GM12878 (cell line): Measurements from ENCODE around the gene CXCL14. TPM values are rescaled to one million over a fixed set of nuclear protein-coding genes. Genes with fewer than 3 reads are reported as not detected.

Experiments
- ATAC-seq: fragments of 200-7000 bp; cut with Tn5 transposase; 3 replicates; pipeline ENCODE4 v1.9.1; 2020; ENCODE audit warnings: mild to moderate bottlenecking, moderate library complexity
- BruUV-seq: library from RNA; stranded (reverse); fragments of 400-500 nt; replicated peaks from 2 replicates; lab custom pipeline; 2021; lab: Mats Ljungman, UMichigan
- CTCF ChIA-PET: fragments of 300-600 bp; sonication (Branson Sonifier 250); formaldehyde crosslinking; extraction: SDS; loops from one replicate; lab custom pipeline; 2021; ENCODE audit warnings: inconsistent platforms; lab: Yijun Ruan, JAX
- POLR2A ChIA-PET: fragments of 350-600 bp; formaldehyde crosslinking; extraction: SDS; loops from one replicate; lab custom pipeline; 2021; ENCODE audit warnings: inconsistent platforms; lab: Charles Lee
- RAD21 ChIA-PET: fragments of 300-600 bp; sonication (Branson Sonifier 250); formaldehyde crosslinking; loops from one replicate; lab custom pipeline; 2023; ENCODE audit warnings: antibody characterized with exemption; ENCODE audit not compliant: unreplicated experiment; lab: Charles Lee
- SMC1A ChIA-PET: fragments of 300-600 bp; sonication (Branson Sonifier 250); formaldehyde crosslinking; loops from one replicate; lab custom pipeline; 2023; ENCODE audit not compliant: unreplicated experiment, uncharacterized antibody; lab: Charles Lee
- DNase-seq: peaks from one replicate; pipeline ENCODE4 v3.0.0-alpha.2; 2011; ENCODE audit warnings: low read depth, low spot score
- FAIRE-seq: peaks from 3 replicates; lab custom pipeline; 2011; peaks lifted over from hg19 to GRCh38; lab: Jason Lieb, UNC
- H2AFZ ChIP-seq: 2 replicates; pipeline ENCODE4 v1.6.0; 2011; ENCODE audit warnings: low read depth, low read length, control low read depth; ENCODE audit not compliant: control insufficient read depth
- H3K27ac ChIP-seq: 2 replicates; pipeline ENCODE4 v1.5.1; 2011; ENCODE audit warnings: control low read depth; ENCODE audit not compliant: control insufficient read depth, insufficient read depth
- H3K27me3 ChIP-seq, 2 experiments: replicated peaks in 1 of 2; 2 replicates each; pipeline versions ENCODE4 v1.6.0 to v1.6.1; 2011; ENCODE audit warnings: low read length in 1 of 2; ENCODE audit not compliant: control insufficient read depth in 2 of 2, insufficient read depth in 2 of 2
- H3K36me3 ChIP-seq, 2 experiments: 2 replicates each; pipeline ENCODE4 v1.5.1; 2011; ENCODE audit warnings: low read length in 1 of 2; ENCODE audit not compliant: control insufficient read depth in 2 of 2, insufficient read depth in 2 of 2
- H3K4me1 ChIP-seq: 2 replicates; pipeline ENCODE4 v1.6.1; 2011; ENCODE audit warnings: mild to moderate bottlenecking, low read length, moderate library complexity, mixed read lengths; ENCODE audit not compliant: control insufficient read depth, insufficient read depth
- H3K4me2 ChIP-seq: 2 replicates; pipeline ENCODE4 v1.6.0; 2011; ENCODE audit warnings: control low read depth; ENCODE audit not compliant: control insufficient read depth, insufficient read depth
- H3K4me3 ChIP-seq: fragments of 200-600 bp; sonication (generic); 2 replicates; pipeline ENCODE4 v1.5.1; 2016
- H3K79me2 ChIP-seq: 2 replicates; pipeline ENCODE4 v1.6.0; 2011; ENCODE audit warnings: low read length; ENCODE audit not compliant: control insufficient read depth, insufficient read depth
- H3K9ac ChIP-seq: 2 replicates; pipeline ENCODE4 v1.8.0; 2011; ENCODE audit warnings: low read length, control low read depth, mixed read lengths; ENCODE audit not compliant: control insufficient read depth, insufficient read depth
- H3K9me3 ChIP-seq: replicated peaks from 3 replicates; pipeline ENCODE4 v1.5.1; 2011; ENCODE audit warnings: mild to moderate bottlenecking, low read length; ENCODE audit not compliant: control insufficient read depth, insufficient read depth
- H4K20me1 ChIP-seq: 2 replicates; pipeline ENCODE4 v1.6.0; 2011; ENCODE audit not compliant: control insufficient read depth, insufficient read depth
- E2F8 ChIP-seq: fragments of 450-650 bp; IDR thresholded peaks from 2 replicates; pipeline ENCODE4 v1.6.1; 2018; ENCODE audit warnings: mild to moderate bottlenecking, low read depth, moderate library complexity; ENCODE audit not compliant: partially characterized antibody
- MYB ChIP-seq: fragments of 150-350 bp; IDR thresholded peaks from 2 replicates; pipeline ENCODE4 v1.6.1; 2014; ENCODE audit warnings: mild to moderate bottlenecking, low read depth, low read length, borderline replicate concordance
- NFYA ChIP-seq: IDR thresholded peaks from 2 replicates; pipeline ENCODE4 v1.6.1; 2011; ENCODE audit warnings: low read depth, mild to moderate bottlenecking, low read length, improper control_type of control experiment, borderline replicate concordance
- NR2F1 ChIP-seq: fragments of 450-650 bp; conservative IDR thresholded peaks from 2 replicates; pipeline ENCODE4 v1.6.1; 2017; ENCODE audit warnings: mild to moderate bottlenecking
- PRDM15 ChIP-seq: fragments of 450-650 bp; formaldehyde crosslinking; IDR thresholded peaks from 2 replicates; pipeline ENCODE4 v1.4.0; 2020; ENCODE audit warnings: mild to moderate bottlenecking, moderate library complexity
- STAT3 ChIP-seq: IDR thresholded peaks from 2 replicates; pipeline ENCODE4 v1.6.1; 2011; ENCODE audit warnings: low read depth, low read length, improper control_type of control experiment
- ZBED1 ChIP-seq: IDR thresholded peaks from 2 replicates; pipeline ENCODE4 v1.6.1; 2016; ENCODE audit warnings: borderline replicate concordance
- ZNF217 ChIP-seq: fragments of 450-650 bp; IDR thresholded peaks from 2 replicates; pipeline ENCODE4 v1.6.1; 2017; ENCODE audit warnings: antibody characterized with exemption, mild to moderate bottlenecking
- WGBS: methylation state at CpG from one replicate; pipeline ENCODE4 v1.1.6; 2016; ENCODE audit warnings: low lambda C conversion rate; ENCODE audit not compliant: insufficient replicate concordance, insufficient coverage; ENCODE audit errors: missing lambda C conversion rate; 5-methylcytosine and 5-hydroxymethylcytosine counted together
- in situ Hi-C: fragments of 300-500 bp; cut with MboI; formaldehyde crosslinking; loops from 9 replicates; pipeline ENCODE4 v1.14.3; 2018; ENCODE audit warnings: mixed read lengths
- intact Hi-C: fragments of 100-400 bp; cut with micrococcal nuclease; formaldehyde crosslinking; loops from one replicate; pipeline ENCODE4 v1.14.2; 2022; ENCODE audit not compliant: unreplicated experiment
- polyA plus RNA-seq, 11 experiments: library from polyadenylated mRNA; depleted of rRNA in 4 of 11; unstranded in 6 of 11; stranded (reverse) in 5 of 11; fragments of >200 nt; fragmentation: Nextera tagmentation in 4 of 11; fragmentation: Illumina TruSeq in 1 of 11; extraction: Ambion mirVana in 4 of 11; extraction: Trizol in 1 of 11; gene quantifications; 1 replicate in 1 of 11; 2 replicates in 10 of 11; pipeline versions ENCODE4 v1.2.1 to v1.2.3, GENCODE V29; 2011 to 2016; ENCODE audit warnings: inconsistent platforms in 2 of 11, missing spikeins in 2 of 11, low read depth in 1 of 11
- total RNA-seq, 4 experiments: library from RNA; depleted of rRNA in 3 of 4; stranded (reverse); fragments of >200 nt in 3 of 4; fragmentation: Illumina TruSeq in 1 of 4; extraction: Trizol in 1 of 4; gene quantifications; 2 replicates each; pipeline versions ENCODE4 v1.2.1 to v1.2.3, GENCODE V29; 2013 to 2021
- TF ChIP-seq, protein P1 (sequence below): IDR thresholded peaks from 2 replicates; pipeline ENCODE4 v1.6.1; 2011; ENCODE audit warnings: low read depth, low read length, improper control_type of control experiment, borderline replicate concordance
- TF ChIP-seq, protein P2 (sequence below): fragments of 450-650 bp; formaldehyde crosslinking; IDR thresholded peaks from 2 replicates; pipeline ENCODE4 v1.4.0; 2022; ENCODE audit warnings: mild to moderate bottlenecking, moderate library complexity

The CXCL14 gene
- total and polyA plus RNA-seq, 10 of the 15 experiments (the other 5 are each of a cell fraction or from before 2014, with no cell fraction given): 0.05 TPM; not detected in 9

DNA sequence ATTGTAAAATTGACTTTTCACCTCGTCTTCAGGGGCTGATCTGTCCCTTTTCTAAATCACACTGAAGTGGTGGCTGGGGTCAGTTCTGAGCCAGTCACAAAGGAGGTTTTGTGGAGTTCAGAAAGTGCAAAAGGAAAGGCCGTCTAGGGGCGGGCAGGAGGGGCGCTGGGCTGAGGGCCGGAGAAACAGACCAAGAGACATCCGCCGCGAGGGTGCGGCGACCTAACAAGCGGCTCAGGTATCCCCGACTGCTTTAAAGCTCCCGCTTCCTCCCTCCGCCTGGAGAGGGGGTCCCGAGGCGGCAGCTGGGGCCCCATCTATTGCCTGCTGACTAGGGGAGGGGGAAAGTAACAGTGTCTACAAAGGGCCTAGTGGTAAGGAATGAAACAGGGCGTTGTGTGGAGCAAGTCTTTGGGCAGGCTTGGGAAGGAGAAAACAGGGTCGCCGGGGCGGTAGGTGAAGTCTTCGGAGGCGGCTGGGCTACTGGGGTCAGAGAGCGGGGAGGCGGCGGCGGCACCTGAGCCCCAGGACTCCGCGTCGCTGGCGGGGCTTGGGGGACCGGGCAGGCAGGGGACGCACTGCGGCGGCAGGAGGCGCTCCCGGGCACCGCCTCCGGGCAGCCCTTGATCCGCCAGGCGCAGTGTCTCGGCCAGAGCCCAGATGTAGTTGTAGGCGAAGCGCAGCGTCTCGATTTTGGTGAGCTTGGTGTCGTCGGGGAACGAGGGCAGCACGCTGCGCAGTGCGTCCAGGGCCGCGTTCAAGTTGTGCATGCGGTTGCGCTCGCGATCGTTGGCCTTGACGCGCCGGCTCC, 44.0 kb downstream of the CXCL14 start:
- ATAC-seq (no peak), DNase-seq (no peak), FAIRE-seq (no peak)
- in situ Hi-C loops (no loop called here), intact Hi-C loops (no loop called here)
- ChIA-PET POLR2A (no interaction called here), RAD21 (no interaction called here), SMC1A (no interaction called here), CTCF (interaction anchor here (1.0 kb wide), 1 partner anchor 17 kb away, joined by 3 read pairs; no protein-coding TSS in a partner anchor)
- Histone ChIP-seq H3K79me2 (no peaks in the 10 kb centered on the region), H3K4me1 (no peaks in the 10 kb centered on the region), H3K4me3 (no peak overlapping the region), H3K4me2 (no peak overlapping the region), H3K9me3 (no peaks in the 10 kb centered on the region; the same call in 2 of the 3 replicates), H3K9ac (no peak overlapping the region), H2AFZ (no peak overlapping the region), H3K27me3 (peaks cover 9 to 11% of the 10 kb centered on the region in 2 experiments), H4K20me1 (no peaks in the 10 kb centered on the region), H3K36me3 (no peaks in the 10 kb centered on the region), H3K27ac (no peak overlapping the region)
- 34% methylated on average over 47 of the region's 61 CpGs for WGBS
- TF ChIP-seq STAT3: no peak
- TF ChIP-seq MYB: no peak
- TF ChIP-seq, protein P1, sequence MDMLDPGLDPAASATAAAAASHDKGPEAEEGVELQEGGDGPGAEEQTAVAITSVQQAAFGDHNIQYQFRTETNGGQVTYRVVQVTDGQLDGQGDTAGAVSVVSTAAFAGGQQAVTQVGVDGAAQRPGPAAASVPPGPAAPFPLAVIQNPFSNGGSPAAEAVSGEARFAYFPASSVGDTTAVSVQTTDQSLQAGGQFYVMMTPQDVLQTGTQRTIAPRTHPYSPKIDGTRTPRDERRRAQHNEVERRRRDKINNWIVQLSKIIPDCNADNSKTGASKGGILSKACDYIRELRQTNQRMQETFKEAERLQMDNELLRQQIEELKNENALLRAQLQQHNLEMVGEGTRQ: no peak
- TF ChIP-seq E2F8: no peak
- TF ChIP-seq ZBED1: no peak
- TF ChIP-seq, protein P2, sequence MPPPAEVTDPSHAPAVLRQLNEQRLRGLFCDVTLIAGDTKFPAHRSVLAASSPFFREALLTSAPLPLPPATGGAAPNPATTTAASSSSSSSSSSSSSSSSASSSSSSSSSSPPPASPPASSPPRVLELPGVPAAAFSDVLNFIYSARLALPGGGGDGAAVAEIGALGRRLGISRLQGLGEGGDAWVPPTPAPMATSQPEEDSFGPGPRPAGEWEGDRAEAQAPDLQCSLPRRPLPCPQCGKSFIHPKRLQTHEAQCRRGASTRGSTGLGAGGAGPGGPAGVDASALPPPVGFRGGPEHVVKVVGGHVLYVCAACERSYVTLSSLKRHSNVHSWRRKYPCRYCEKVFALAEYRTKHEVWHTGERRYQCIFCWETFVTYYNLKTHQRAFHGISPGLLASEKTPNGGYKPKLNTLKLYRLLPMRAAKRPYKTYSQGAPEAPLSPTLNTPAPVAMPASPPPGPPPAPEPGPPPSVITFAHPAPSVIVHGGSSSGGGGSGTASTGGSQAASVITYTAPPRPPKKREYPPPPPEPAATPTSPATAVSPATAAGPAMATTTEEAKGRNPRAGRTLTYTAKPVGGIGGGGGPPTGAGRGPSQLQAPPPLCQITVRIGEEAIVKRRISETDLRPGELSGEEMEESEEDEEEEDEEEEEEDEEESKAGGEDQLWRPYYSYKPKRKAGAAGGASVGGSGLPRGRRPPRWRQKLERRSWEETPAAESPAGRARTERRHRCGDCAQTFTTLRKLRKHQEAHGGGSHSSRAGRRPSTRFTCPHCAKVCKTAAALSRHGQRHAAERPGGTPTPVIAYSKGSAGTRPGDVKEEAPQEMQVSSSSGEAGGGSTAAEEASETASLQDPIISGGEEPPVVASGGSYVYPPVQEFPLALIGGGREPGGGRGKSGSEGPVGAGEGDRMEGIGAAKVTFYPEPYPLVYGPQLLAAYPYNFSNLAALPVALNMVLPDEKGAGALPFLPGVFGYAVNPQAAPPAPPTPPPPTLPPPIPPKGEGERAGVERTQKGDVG: no peak
- no peak for TF ChIP-seq ZNF217
- TF ChIP-seq PRDM15 (CRISPR knock-in tag): no peak
- TF ChIP-seq NFYA: no peak
- TF ChIP-seq NR2F1: no peak
- no TSS peak for BruUV-seq
